ENCODE results near the gene FOSB. TPM values are rescaled to one million over a fixed set of nuclear protein-coding genes. Genes with fewer than 3 reads are reported as not detected.

The FOSB gene
- polyA plus RNA-seq, 2 of the 4 experiments (the other 2 are of a cell fraction), result 0.57 to 48.8 TPM

- Histone ChIP-seq H3K27ac (peak overlapping the region in 1 of 2 experiments; percentile 86; a peak in 4 of 6 replicates), H3K4me3 (peak overlapping the region; percentile 58), H3K4me2 (peak overlapping the region; percentile 96), H3K4me1 (peaks cover 24% of the 10 kb centered on the region), H3K9me3 (no peaks in the 10 kb centered on the region)
- WGBS (ENCODE audit: missing lambda C conversion rate), result 1% methylated on average over 31 of the region's 31 CpGs
- DNase-seq (ENCODE audit: low read depth in 1 of 2, low spot score in 1 of 2) (no peak), ATAC-seq (no peak; a peak in 1 of 6 replicates), FAIRE-seq (no peak)
- POLR2A ChIA-PET, result interaction anchor here (0.7 to 3.5 kb wide), 11 partner anchors 10 to 697 kb away, joined by 3 to 40 read pairs (median 7); partner anchors contain the start of gene ERCC1
- TF ChIP-seq HOXB13 (CRISPR knock-in tag; IDR thresholded peaks at IDR 0.05; ENCODE audit: low read depth) (peak; percentile 27; the same call in 1 of the 2 replicates), RAD21 (conservative IDR thresholded peaks at IDR 0.05 in 1 of 2, IDR thresholded peaks at IDR 0.05 in 1 of 2) (peak in 1 of 2 experiments; percentile 11; a peak in 1 of 5 replicates), FOSB (CRISPR knock-in tag; IDR thresholded peaks at IDR 0.05) (peak; percentile 90; the same call in 1 of the 2 replicates), MAX (IDR thresholded peaks at IDR 0.05) (no peak), ELK1 (IDR thresholded peaks at IDR 0.05; ENCODE audit: low read depth, low read length) (no peak), MYC (IDR thresholded peaks at IDR 0.05; ENCODE audit: borderline replicate concordance, low read length) (no peak), RARB (CRISPR knock-in tag; IDR thresholded peaks at IDR 0.05) (0 out of 2 replicates have a peak, but pooled peaks have one; percentile 34), HOXA7 (CRISPR knock-in tag; IDR thresholded peaks at IDR 0.05) (peak; percentile 91; the same call in 1 of the 2 replicates), HMGXB4 (CRISPR knock-in tag; IDR thresholded peaks at IDR 0.05; ENCODE audit: borderline replicate concordance) (peak; percentile 83; the same call in 1 of the 2 replicates), REST (IDR thresholded peaks at IDR 0.05) (peak; percentile 45; the same call in 1 of the 2 replicates), HES2 (IDR thresholded peaks at IDR 0.05) (no peak), MAFK (IDR thresholded peaks at IDR 0.05; ENCODE audit: partially characterized antibody) (no peak), TFCP2L1 (CRISPR knock-in tag; IDR thresholded peaks at IDR 0.05) (peak; percentile 60), HOXB5 (CRISPR knock-in tag; IDR thresholded peaks at IDR 0.05) (0 out of 2 replicates have a peak, but pooled peaks have one; percentile 51)
- CTCF ChIA-PET, result interaction anchor here (1.1 to 33.4 kb wide), 11 partner anchors 10 to 226 kb away, joined by 3 to 1883 read pairs (median 11); partner anchors contain the start of genes ERCC1 and RTN2
Measured at GRCh38 chr19:45468159-45468651, 409 bp downstream of the FOSB start.

GRCh38 chr19:45468803-45469131 is 971 bp downstream of the FOSB start:
- peak overlapping the region; percentile 54 to 86 for H3K27ac ChIP-seq
- no peaks in the 10 kb centered on the region for H3K9me3 ChIP-seq
- ChIA-PET CTCF (interaction anchor here (1.4 to 33.4 kb wide), 7 partner anchors 10 to 225 kb away, joined by 3 to 1883 read pairs (median 11); partner anchors contain the start of gene ERCC1), POLR2A (interaction anchor here (0.5 to 3.5 kb wide), 15 partner anchors 9 to 290 kb away, joined by 3 to 40 read pairs (median 5); partner anchors contain the start of genes BLOC1S3, ERCC1 and TRAPPC6A)
- FAIRE-seq (no peak), DNase-seq (ENCODE audit: low read depth in 1 of 2, low spot score in 1 of 2) (peak in 1 of 2 experiments; percentile 66), ATAC-seq (peak; percentile 19 to 34)
- H3K4me1 ChIP-seq, result peaks cover 24% of the 10 kb centered on the region
- peak overlapping the region; percentile 58 for H3K4me3 ChIP-seq
- 1% methylated on average over 18 of the region's 19 CpGs for WGBS (ENCODE audit: missing lambda C conversion rate)
- peak overlapping the region; percentile 96 for H3K4me2 ChIP-seq
- peak; percentile 44; the same call in 1 of the 2 replicates for TF ChIP-seq HMGXB4 (CRISPR knock-in tag; IDR thresholded peaks at IDR 0.05; ENCODE audit: borderline replicate concordance)
- TF ChIP-seq MAZ (IDR thresholded peaks at IDR 0.05; ENCODE audit: borderline replicate concordance, low read depth, low read length), result 0 out of 2 replicates have a peak, but pooled peaks have one; percentile 39
- no peak for TF ChIP-seq RCOR1 (IDR thresholded peaks at IDR 0.05; ENCODE audit: low read depth, low read length)
- TF ChIP-seq ATOH8 (CRISPR knock-in tag; IDR thresholded peaks at IDR 0.05; ENCODE audit: low read depth), result peak; percentile 56; the same call in 1 of the 2 replicates
- peak; percentile 32 for TF ChIP-seq CHD2 (IDR thresholded peaks at IDR 0.05; ENCODE audit: low read length, partially characterized antibody)
- no peak for TF ChIP-seq ZSCAN20 (CRISPR knock-in tag; IDR thresholded peaks at IDR 0.05)
- no peak for TF ChIP-seq REST (IDR thresholded peaks at IDR 0.05)
